DMS 273 treated with DMSO at 0.1 percent for 48 hours (cell line): ENCODE results near the gene GLIS1.
A peak's percentile ranks its signal among the peaks of the same experiment; 100 is the strongest.

Experiments
- DNase-seq: peaks from one replicate; lab custom pipeline; 2025; lab: John Stamatoyannopoulos, UW

GLIS1 gene

DNA sequence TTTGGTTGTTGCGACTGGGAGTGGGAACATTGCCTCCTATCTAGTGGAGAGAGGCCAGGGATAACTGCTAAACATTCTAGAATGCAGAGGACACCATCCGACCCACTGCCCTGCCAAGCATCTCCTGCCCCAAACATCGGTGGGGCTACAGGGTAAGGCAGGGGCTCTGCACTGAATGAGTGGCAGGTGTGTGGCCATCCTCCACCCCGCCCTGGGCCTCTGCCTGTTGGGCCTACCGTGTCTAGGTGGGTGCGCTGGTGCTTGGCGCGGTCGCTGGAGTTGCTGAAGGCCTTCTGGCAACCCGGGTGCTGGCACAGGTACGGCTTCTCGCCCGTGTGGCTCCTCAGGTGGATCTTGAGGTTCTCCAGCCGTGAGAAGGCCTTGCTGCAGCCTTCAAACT, 209.4 kb downstream of the GLIS1 start:
- no peak for DNase-seq

DNA sequence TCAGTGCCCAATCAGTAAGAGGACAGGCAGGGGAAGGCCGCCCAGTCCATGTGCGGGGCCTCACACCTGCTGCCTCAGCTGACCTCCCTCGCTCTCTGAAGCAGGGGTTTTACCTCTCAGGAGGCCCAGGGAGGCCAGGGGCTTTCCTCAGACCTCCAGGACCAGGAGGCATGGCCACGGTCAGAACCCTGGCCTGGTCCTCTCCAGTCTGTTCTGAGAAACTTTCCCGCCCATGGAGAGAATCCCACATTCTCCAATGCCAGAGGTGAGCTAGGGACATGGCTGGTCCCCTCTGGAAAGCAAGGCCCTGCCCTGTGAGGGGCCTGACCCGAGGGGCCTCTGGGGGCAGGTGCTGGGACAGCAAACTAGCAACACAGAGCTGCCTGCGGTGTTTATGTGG, 211.6 kb downstream of the GLIS1 start:
- DNase-seq, result no peak

DNA sequence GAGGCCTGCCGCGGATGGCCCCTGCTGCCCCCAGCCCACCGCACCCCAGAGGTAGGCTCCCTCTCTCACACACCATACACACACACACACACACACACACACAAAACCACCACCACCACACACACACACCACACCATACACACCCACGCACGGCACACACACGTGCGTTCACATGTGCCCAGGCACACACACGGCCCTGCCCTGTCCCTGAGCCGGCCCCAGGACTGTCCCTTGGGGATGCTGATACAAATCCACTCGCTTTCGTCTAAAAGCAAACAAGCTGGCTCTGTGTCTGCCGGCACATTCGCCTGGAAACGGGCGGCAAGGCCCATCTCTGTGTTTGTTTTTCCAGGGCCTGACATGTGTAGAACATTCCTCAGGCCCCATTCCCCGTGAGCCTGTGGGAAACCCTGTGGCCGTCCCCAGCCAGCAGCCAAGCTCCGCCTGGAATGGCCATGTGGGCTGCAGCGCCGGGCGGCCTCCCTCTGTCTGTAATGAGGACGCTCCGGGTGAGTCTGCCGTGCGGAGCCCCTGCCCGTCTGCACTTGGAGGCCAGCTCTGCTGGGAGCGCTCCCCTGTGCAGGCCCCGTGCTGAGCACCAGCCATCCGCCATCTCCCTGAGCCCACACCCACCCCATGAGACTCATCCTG, 212.4 kb downstream of the GLIS1 start:
- no peak for DNase-seq

DNA sequence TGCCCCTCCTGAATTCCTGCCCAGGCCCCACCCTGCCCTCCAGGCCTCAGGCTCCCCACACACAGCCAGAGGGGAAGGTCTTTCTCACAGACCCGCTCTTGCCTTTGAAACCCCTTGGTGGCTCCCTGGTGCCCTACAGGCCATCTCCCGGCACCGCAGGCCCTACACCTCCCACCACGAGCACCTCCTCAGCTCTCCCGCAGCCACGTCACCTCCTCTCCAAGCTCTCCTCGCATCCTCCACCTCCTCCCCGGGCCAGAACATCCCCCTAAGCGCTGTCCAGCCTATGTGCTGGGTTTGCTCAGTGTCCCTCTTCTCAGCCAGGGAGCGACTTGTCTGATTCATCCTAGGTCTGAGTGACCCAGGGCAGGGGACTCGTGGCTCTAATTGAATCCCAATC, 213.4 kb downstream of the GLIS1 start:
- no peak for DNase-seq

DNA sequence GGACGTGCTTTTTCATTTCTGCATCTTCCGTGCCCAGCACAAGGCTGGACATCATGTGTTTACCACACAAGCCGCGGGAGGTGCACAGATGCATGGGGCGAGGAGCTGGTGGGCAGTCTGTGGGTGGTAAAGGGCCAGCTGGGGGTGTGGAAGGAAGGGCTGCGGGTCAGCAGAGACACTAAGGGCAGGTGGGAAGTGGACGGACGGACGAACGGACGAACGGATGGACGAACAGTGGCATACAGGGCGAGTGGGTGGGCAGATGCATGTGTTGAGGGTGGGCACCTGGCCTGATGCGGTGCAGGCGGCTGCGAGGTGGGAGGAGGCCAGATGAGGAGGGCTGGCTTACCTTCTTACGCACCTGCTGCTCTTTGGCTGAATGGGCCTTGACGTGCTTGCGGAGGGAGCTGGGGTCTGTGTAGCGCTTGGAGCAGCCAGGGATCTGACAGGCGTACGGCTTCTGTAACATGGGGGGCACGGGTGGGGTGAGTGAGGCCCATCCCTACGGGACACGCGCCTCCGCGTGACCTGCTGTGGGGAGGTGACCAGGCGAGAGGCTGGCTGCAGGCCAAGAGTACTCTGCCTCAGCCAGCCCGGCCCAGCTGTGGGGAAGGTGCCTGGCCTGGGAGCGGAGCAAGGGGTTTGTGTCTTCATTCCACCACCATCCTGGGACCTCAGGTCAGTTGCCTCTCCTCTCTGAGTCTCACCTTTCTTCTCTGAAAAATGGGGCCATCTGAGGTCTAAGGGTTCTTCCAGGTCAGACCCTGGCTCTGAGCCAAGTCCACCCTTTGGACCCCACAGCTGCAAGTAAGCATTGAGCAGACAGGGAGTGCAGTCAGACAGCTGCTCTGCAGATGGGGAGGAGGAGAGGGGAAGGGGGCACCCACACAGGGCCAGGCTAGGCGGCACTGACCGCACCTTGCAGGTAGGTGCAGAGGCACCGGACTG, 214.3 kb downstream of the GLIS1 start:
- DNase-seq, result no peak

DNA sequence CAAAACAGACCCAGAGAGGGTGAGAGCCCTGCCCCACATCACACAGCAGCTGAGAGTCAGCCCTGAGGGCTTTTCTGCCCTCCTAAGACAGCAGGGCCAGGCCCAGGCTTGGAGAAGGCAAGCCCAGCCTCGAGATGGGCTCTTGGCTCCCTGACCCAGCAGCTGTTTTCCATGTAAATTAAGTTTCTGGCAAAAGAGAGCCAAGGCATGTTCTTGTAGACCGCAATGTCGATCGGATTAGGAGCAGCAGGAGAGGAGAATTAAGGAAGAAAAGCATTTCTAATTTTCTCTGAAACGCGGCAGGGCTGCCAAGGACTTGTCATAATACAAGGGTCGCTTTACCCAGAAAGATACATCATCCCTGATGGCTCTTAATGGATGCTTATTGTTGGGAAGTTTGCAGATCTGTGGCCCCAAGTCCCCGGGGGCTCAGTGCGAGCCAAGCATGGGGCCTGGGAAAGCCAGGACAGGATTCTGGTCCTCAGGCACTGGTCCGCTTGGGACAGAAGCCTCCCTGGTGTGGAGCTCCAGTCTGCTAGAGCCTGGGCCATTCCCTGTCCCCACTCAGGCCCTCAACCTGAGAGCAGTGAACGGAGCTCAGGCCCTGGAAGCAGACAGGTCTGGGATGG, 216.9 kb downstream of the GLIS1 start:
- peak; percentile 57 for DNase-seq

DNA sequence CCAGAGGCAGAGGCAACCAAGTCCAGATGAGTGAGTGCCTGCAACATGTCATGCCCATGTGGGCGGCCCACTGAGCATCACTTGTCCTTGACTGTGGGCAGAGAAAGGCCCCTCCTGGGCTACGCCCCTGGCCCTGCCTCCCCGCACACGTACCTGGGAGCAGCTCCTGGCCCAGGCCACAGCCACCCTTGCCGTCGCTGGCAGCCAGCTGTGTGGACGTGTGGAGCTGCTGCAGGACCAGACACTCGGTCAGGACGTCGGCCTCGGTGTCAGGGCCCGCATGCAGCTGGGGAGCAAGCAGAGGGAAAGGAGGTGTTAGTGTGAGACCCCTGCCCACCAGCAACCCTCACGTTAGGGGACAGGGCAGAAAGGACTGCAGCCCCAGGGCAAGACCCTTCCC, 218.5 kb downstream of the GLIS1 start:
- DNase-seq, result no peak

DNA sequence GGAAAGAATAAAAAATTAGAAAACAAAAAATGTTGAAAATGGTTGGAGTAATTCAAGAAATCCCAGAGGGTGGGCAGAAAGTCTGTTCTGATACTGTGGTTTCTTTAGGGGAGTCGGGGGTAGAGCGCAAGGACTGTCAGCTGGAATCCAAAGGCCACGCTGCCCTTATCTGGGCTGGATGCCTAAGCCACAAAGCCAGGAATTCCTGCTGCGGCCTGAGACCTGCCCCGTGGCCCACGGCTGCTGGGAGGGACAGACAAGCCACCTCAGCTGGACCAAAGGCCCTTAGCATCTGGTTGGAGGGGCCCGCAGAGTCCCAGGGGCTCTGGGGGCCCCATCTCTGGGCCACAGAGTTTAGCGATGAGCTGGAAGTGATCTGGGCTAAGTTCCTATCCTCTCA, 219.5 kb downstream of the GLIS1 start:
- DNase-seq, result no peak

DNA sequence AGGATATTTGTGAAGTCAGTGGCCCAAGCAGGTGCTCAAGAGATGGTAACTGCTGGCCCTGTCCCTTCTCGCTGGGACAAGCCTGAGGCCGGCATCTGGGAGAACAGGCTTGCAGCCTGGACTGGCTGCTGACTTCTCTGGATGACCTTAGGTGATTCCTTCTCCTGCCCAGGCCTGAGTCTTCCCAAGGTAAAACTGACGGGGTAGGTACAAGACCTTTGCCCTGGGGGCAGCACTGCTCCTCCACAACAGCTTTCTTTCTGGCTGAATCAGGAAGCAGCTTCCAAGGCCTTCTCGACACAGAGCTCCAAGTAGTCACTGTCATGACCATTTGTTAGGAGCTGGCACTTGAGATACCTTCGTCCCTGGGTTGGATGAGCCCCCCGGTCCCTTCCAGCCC, 220.2 kb downstream of the GLIS1 start:
- DNase-seq, result no peak

DNA sequence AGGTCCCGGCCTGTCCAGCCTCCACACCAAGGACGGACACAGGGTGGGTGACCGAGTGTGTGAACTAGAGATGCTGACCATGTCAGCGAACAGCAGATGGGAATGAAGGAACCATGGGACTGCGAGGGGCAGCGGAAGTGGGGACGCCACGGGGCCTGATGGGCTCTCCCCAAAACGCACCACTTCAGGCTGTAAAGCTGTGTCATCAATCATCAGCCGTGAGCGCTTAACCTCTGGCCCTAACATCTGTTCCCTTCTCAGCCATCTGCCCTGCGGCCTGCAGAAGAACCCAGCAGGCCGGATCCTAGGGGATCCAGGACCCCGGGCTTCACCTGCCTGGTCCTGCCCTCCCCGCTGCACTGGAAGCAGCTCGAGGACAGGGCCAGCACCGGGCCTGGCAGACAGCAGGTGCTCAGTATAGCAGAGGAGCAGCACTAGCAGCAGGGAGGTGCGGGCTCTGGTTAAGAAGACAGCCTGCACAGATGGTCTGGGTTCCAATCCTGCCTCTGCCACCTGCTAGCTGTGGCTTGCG, 221.1 kb downstream of the GLIS1 start:
- DNase-seq, result no peak

DNA sequence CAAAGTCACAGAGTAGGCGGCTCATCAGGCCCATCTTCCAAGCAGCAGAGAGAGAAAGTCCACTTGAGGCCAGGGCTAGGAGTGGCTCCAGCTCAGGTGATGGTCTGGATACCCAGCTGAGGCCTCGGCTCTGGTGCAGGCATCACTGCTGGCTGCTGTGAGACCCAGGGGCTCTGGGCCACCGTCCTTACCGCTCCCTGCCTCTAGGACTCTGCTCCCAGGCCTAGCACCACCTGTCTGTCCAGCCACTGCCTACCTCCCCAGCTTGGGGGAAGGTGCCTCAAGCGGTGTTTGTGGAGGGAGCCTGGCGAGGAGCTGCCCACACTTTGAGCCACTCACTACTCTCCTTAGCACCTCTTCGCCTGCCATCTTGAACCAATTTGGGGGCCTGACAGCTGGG, 221.9 kb downstream of the GLIS1 start:
- no peak for DNase-seq

DNA sequence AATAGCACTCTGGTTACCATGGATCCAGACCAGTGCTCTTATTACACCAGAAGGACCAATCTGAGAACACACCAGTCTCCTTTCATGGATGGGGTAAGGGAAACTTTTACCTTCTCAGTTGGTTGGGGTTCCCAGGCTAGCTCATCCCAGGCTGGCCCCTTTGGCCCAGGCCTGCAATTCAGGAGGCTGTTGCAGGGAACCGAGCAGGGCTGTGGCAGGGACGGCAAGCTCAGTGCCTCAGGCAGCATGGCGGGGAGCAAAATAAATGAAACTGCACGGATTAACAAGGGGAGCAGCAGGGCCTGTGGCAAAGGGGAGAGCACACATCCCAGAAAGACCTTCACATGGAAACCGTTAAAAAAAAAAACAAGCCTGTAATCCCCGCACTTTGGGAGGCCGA, 222.8 kb downstream of the GLIS1 start:
- no peak for DNase-seq

DNA sequence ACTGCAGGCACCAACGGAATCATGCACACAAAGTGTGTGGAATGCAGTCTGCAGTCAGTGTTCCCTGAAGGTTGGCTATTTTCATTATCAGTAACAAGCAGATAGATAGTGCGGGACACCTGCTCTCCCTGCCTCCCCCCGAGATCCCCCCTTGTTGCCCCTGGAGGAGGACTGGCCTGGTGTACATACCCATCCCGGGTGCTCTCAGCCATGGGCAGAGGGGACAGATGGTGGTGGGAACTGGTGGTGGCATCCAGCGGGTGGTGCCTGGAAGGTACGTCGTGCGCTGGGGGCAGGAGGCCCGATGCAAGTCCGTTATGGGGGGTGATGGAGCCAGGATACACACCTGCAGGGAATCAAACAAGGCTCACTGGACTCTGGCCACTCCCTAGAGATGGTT, 224.5 kb downstream of the GLIS1 start:
- no peak for DNase-seq

DNA sequence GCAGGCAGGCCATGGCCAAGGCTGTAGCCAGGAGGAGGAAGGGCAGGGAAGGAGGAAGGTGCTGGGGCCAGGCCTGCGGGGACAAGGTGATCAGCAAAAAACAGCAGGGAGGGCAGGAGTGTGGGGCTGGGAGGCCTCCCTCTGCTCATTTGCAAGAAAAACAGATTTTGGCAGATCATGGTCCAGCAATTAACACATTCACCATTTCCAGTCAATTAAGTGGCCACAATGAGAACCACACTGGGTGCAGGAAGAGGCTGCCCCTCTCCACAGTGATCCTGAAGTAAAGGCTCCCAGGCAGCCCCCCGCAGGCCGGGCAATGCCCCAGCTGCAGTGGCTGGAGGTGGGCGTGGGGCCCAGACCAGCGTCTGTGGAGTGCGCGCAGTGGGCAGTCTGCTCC, 225.1 kb downstream of the GLIS1 start:
- DNase-seq, result no peak

DNA sequence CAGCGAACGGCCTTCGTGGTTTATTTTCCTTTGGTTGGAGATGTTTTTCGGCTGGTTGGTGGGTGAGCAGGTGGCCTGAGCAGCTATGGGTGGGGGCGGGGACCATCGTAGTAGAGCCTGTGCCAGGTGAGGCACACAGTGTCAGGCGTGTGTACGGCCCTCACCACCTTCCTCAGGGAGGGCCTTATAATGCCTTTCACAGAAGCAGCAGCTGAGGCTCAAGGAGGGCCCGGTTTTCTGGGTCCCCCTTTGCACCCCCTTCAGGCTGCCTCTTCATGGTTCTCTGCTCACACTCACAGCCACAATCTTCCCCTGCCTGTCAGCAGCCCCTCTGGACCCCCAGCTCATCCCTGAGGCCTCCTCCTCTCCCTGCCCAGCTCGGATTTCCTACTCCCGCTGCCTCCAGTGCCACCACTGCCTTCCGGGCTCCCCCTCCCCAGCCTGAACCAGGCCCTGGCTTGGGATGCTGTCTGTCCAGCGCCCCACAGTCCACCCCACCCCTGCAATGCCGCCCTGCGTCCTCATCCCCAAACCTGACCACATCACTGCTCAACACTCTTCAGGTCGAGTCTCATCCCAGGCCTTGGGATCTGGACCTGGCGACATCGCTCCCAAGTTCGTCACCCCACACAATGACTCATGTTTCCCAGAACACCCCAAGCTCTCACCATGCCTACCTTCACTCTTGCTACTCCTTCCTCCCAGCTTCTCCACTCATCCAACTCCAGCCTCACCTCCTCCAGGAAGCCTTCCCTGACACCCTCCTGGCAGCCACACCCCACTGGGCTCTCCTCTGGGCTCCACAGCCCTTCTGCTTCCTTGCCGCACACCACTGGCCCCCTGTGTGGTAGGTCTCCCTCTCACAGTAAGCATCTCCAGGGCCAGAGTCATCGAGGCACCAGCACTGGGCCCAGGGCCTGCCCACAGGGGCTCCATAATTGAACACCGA, 225.9 kb downstream of the GLIS1 start:
- no peak for DNase-seq

DNA sequence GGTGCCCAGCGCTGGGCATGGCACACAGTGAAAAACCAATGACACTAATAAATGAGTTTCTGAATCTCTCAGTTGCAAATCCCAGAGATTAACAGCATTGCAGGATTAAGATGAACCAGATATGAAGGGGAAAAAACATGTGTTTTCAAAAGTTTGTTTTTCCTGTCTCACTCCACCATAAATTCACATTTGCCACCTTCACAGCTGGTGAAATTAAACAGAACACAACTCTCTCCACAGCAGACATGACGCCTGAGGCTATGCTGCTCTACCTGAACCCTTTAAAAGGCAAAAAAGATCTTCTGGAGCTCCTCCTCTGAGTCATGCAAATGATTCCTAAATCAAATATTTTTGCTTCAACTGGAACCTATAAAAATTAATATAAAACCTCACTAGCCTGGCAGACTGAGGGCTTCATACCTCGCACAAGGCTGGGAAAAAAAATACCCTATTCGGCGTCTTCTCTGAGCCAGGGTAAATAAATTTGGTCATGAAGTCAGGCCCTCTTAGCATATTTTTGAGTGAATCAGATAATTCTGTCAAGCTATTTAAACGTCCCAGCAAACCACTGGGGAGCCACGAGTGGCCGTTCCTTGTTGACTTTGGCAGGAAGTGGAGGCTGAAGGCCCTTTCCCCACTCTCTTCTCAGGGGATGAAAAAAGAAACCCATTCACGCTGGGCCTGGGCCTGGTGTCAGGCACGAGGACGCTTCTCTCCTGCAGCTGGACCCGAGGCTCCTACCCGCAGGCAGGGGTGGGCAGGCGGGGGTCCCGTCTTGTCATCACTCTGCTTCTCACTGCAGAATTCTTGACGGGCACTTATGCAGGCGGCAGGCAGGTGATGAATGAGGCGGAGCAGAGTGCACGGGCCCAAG, 226.8 kb downstream of the GLIS1 start:
- no peak for DNase-seq

DNA sequence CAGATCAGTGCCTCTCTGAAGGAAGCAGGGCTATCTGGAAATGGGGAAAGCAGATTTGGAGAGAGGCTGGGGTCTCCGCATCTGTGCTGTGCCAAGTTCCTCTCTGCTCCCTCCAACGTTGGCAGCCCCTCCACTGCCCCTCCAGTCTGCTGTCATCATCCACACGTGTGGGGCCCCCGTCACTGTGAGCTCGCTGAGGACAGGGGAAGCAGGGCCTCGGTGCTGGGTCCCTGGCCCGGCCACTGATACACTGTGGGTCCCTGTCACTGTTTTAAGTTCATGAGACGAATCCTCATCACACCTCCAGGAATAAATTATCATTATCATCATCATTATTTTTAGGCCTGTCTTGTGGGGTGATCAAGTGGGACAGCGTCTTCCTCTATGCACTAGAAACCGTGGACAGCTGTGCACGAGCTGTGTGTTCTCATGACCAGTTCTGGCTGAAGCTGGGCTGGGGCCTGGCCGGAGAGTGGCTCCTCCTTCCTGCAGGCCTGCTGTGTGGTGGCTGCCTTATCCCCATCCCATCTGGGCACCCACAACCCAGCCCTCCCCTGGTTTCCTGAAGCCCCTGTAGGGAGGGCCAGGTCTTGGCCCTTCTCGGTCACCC, 227.5 kb downstream of the GLIS1 start:
- no peak for DNase-seq

DNA sequence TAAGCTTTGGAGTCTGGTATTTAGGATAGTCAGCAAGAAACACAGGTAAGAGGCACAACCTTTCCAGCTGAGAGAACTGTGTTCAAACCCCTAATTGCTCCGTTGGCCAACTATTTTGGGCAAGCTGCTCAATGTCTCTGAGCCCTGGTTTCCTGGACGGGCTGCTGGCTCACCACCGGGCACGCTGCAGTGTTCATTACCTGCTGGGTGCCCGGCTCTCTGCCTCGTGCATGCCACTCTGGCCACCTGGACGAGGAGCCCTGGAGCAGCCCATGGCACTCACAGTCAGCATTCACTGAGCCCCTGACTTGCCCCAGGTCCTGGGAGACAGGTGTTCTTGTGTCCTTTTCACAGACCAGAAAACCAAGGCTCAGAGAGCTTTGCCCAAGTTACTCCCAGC, 228.7 kb downstream of the GLIS1 start:
- DNase-seq, result no peak

DNA sequence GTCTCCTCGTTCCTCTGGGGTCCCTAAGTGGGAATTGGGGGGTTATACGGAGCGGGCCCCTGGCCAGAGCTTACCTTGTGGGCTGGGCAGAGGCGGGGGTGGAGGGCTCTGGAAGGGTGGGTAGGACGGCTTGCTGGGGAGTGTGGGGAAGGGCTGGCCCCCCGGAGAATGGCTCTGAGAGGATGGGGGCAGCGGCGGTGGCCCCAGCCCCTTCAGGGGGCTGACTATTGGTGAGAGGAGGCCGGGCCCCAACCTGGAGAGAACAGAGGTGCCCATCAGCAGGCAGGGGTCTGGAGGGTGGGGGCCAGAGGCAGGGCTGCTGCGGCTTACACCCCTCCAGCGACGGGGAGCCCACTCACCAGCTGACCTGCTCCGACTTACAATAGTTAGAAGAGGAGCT, 229.2 kb downstream of the GLIS1 start:
- DNase-seq, result no peak

DNA sequence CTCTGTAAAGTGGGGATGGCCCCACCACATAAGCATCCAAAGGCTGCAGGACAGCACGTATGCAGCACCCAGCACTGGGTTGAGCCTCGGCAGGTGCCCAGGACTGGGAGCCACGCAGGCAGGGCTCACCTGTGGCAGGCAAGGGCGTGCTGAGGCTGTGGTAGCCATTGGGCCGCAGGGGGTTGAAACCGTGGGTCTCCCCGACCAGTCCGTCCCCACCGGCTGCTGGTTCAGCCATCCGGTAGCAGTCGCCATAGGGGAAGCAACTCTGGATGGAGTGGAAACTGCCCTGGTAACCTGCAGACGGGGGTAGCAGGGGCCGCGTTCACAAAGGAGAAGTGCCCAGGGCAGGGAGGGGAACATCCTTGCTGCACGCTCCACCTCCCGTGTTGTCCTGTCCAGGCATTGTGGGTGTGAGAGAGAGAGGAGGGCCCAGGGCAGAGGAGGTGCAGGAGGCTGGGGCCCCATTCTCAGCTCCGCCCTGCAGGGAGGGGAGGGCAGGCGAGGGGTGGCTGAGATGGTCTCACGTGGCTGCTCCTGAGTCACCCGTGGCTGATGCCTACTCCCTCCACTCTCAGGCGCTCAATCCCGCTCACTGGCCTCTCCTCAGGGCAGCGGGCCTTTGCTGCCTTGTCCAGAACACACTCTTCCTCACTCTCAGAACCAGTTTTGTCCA, 229.8 kb downstream of the GLIS1 start:
- no peak for DNase-seq
